Nephron progenitor cell (in vitro differentiated cells): ENCODE measurements around the gene USP21.

Source experiments
- DNase-seq: peaks from one replicate; pipeline ENCODE4 v3.0.0; 2021
- H3K27ac Mint-ChIP-seq: 2 replicates; pipeline ENCODE4 v1.8.0; 2021; ENCODE audit warnings: mild to moderate bottlenecking, moderate library complexity, mixed read lengths
- H3K27me3 Mint-ChIP-seq: 2 replicates; pipeline ENCODE4 v1.8.0; 2021; ENCODE audit warnings: mild to moderate bottlenecking, low read depth, mixed read lengths; ENCODE audit not compliant: poor library complexity
- H3K36me3 Mint-ChIP-seq: 2 replicates; pipeline ENCODE4 v1.8.0; 2021; ENCODE audit warnings: low read depth, mixed read lengths
- H3K4me1 Mint-ChIP-seq: 2 replicates; pipeline ENCODE4 v1.8.0; 2021; ENCODE audit warnings: mixed read lengths
- H3K4me3 Mint-ChIP-seq: 2 replicates; pipeline ENCODE4 v1.8.0; 2021; ENCODE audit warnings: mild to moderate bottlenecking, moderate library complexity, mixed read lengths
- H3K9me3 Mint-ChIP-seq: 2 replicates; pipeline ENCODE4 v1.8.0; 2021; ENCODE audit warnings: mild to moderate bottlenecking, moderate library complexity, mixed read lengths
- TF ChIP-seq, protein P1 (sequence below): fragments of 200-600 bp; sonication (generic); IDR thresholded peaks from 2 replicates; pipeline ENCODE4 v1.5.0; 2021; ENCODE audit warnings: antibody characterized with exemption

Gene USP21

DNA sequence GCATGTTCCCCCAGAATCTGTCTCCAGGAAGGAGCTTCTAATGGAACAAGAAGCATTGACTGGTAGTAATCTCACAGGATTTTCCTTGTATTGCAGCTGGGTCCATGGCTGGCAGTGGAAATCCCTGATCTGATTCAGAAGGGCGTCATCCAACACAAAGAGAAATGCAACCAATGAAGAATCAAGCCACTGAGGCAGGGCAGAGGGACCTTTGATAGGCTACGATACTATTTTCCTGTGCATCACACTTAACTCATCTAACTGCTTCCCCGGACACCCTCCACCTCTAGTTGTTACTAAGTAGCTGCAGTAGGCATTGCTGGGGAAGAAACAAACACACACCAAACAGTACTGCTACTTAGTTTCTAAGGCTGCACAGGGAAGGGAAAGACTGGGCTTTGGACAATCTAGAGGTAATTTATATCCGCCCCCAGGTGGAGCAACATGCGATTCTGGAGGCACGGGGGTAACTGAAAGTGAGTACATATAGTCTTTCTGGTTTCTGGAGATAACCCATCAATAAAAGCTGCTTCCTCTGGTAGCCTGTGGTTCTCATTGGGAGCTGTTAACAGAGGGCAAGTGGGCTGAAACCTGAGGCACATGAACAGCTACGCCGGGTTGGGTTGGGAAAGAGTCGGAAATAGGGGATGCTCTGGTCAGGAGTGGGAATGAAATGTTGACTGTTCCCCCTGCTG, 837 bp upstream of the USP21 start:
- H3K27me3 Mint-ChIP-seq, result peaks cover 2% of the 10 kb centered on the region
- peak overlapping the region; percentile 89 for H3K4me3 Mint-ChIP-seq
- peak overlapping the region; percentile 98 for H3K27ac Mint-ChIP-seq
- DNase-seq, result no peak
- no peaks in the 10 kb centered on the region for H3K9me3 Mint-ChIP-seq
- H3K36me3 Mint-ChIP-seq, result peaks cover 56% of the 10 kb centered on the region
- TF ChIP-seq, protein P1, sequence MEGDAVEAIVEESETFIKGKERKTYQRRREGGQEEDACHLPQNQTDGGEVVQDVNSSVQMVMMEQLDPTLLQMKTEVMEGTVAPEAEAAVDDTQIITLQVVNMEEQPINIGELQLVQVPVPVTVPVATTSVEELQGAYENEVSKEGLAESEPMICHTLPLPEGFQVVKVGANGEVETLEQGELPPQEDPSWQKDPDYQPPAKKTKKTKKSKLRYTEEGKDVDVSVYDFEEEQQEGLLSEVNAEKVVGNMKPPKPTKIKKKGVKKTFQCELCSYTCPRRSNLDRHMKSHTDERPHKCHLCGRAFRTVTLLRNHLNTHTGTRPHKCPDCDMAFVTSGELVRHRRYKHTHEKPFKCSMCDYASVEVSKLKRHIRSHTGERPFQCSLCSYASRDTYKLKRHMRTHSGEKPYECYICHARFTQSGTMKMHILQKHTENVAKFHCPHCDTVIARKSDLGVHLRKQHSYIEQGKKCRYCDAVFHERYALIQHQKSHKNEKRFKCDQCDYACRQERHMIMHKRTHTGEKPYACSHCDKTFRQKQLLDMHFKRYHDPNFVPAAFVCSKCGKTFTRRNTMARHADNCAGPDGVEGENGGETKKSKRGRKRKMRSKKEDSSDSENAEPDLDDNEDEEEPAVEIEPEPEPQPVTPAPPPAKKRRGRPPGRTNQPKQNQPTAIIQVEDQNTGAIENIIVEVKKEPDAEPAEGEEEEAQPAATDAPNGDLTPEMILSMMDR, result no peak
- H3K4me1 Mint-ChIP-seq, result peaks cover 75% of the 10 kb centered on the region

- H3K27me3 Mint-ChIP-seq, result peaks cover 2% of the 10 kb centered on the region
- H3K9me3 Mint-ChIP-seq, result no peaks in the 10 kb centered on the region
- no peak overlapping the region for H3K27ac Mint-ChIP-seq
- H3K36me3 Mint-ChIP-seq, result peaks cover 60% of the 10 kb centered on the region
- TF ChIP-seq, protein P1, result no peak
- no peak for DNase-seq
- peaks cover 69% of the 10 kb centered on the region for H3K4me1 Mint-ChIP-seq
- H3K4me3 Mint-ChIP-seq, result peak overlapping the region; percentile 89
These were observed 578 bp downstream of the USP21 start for GRCh38 chr1:161159913-161160243.

- peaks cover 69% of the 10 kb centered on the region for H3K4me1 Mint-ChIP-seq
- no peaks in the 10 kb centered on the region for H3K9me3 Mint-ChIP-seq
- peak overlapping the region; percentile 73 for H3K27ac Mint-ChIP-seq
These were observed 1.4 kb downstream of the USP21 start for GRCh38 chr1:161160671-161161145.

DNA sequence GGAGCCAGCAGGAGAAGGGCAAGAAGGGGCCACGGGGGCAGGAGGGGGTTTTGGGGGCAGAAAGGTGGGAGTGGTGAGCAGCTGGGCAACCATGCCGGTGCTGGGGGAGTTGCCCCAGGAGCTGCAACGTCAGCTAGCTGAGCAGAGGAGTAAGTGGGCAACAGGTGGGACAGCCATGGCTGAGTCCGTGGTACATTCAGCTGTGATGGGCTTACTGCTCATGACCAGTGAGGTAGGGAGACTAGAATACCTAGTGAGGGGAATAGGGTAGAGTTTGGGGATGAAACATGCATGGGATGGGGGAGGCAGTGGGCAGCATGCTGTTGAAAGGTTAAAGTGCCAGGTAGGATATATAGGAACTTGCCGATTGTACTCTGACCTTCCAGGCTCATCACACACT, 2.4 kb downstream of the USP21 start:
- H3K9me3 Mint-ChIP-seq, result no peaks in the 10 kb centered on the region
- no peak for DNase-seq
- no peak overlapping the region for H3K27ac Mint-ChIP-seq
- peaks cover 53% of the 10 kb centered on the region for H3K36me3 Mint-ChIP-seq
- no peak overlapping the region for H3K4me3 Mint-ChIP-seq
- peaks cover 72% of the 10 kb centered on the region for H3K4me1 Mint-ChIP-seq
- TF ChIP-seq, protein P1, result no peak
- peaks cover 2% of the 10 kb centered on the region for H3K27me3 Mint-ChIP-seq

More at GRCh38 chr1:161160671-161161145, 1.4 kb downstream of the USP21 start:
- Mint-ChIP-seq H3K36me3 (peaks cover 55% of the 10 kb centered on the region), H3K4me3 (peak overlapping the region; percentile 89), H3K27me3 (peaks cover 2% of the 10 kb centered on the region)
- no peak for DNase-seq
- TF ChIP-seq, protein P1, result no peak

- Mint-ChIP-seq H3K27ac (no peak overlapping the region), H3K36me3 (peaks cover 50% of the 10 kb centered on the region), H3K4me3 (peak overlapping the region; percentile 2), H3K9me3 (no peaks in the 10 kb centered on the region), H3K4me1 (peaks cover 76% of the 10 kb centered on the region), H3K27me3 (peaks cover 2% of the 10 kb centered on the region)
- DNase-seq, result no peak
- TF ChIP-seq, protein P1, result no peak
These were observed 2.8 kb downstream of the USP21 start for GRCh38 chr1:161162052-161162451.

DNA sequence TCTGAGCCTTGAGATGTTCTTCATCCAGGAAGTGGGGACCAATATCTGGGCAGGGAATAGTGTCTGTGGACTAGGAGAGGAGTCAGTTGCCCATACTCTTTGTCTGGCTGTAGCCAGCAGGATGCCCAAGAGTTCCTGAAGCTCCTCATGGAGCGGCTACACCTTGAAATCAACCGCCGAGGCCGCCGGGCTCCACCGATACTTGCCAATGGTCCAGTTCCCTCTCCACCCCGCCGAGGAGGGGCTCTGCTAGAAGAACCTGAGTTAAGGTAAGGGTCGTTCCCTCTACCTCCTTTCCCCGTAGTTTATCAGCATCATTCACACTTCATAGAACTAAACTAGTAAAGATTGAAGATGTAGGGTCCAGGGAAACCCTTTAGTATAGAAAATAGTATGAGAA, 3.5 kb downstream of the USP21 start:
- no peak for DNase-seq
- peaks cover 2% of the 10 kb centered on the region for H3K27me3 Mint-ChIP-seq
- no peaks in the 10 kb centered on the region for H3K9me3 Mint-ChIP-seq
- peaks cover 42% of the 10 kb centered on the region for H3K36me3 Mint-ChIP-seq
- H3K4me3 Mint-ChIP-seq, result no peak overlapping the region
- peaks cover 78% of the 10 kb centered on the region for H3K4me1 Mint-ChIP-seq
- TF ChIP-seq, protein P1, result no peak
- no peak overlapping the region for H3K27ac Mint-ChIP-seq
